ENCODE data around the gene DMKN.

GRCh38 chr19:35557539-35558399 lies 44.3 kb upstream of the DMKN start:
- TF ChIP-seq, protein P1, sequence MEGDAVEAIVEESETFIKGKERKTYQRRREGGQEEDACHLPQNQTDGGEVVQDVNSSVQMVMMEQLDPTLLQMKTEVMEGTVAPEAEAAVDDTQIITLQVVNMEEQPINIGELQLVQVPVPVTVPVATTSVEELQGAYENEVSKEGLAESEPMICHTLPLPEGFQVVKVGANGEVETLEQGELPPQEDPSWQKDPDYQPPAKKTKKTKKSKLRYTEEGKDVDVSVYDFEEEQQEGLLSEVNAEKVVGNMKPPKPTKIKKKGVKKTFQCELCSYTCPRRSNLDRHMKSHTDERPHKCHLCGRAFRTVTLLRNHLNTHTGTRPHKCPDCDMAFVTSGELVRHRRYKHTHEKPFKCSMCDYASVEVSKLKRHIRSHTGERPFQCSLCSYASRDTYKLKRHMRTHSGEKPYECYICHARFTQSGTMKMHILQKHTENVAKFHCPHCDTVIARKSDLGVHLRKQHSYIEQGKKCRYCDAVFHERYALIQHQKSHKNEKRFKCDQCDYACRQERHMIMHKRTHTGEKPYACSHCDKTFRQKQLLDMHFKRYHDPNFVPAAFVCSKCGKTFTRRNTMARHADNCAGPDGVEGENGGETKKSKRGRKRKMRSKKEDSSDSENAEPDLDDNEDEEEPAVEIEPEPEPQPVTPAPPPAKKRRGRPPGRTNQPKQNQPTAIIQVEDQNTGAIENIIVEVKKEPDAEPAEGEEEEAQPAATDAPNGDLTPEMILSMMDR (conservative IDR thresholded peaks at IDR 0.05; ENCODE audit: low read length), result no peak
- TF ChIP-seq EZH2phosphoT487 (IDR thresholded peaks at IDR 0.05; ENCODE audit: borderline replicate concordance), result no peak
